ENCODE results near the gene UPB1.

Gene UPB1

DNA sequence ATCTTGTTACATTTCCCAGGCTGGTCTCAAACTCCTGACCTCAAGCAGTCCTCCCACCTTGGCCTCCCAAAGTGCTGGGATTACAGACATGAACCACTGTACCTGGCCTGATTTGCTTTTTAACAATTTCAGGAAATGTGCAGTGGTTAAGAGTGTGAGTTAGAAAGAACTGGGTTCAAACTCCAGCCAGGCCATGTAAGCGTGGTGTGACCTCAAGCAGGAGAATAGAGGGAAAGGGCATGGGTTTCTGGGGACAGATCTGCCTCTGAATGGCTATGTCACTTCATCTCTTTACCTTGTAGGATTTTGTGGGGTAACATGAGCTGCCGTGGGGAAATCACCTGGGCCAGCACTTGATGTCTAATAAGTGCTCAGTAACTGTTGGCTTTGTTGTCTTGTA lies 69.9 kb downstream of the UPB1 start:
- no peak for DNase-seq (ENCODE audit: low spot score)

GRCh38 chr22:24566899-24567511 lies 71.9 kb downstream of the UPB1 start:
- no peak for DNase-seq (ENCODE audit: low spot score)

GRCh38 chr22:24567668-24568067 lies 72.5 kb downstream of the UPB1 start:
- no peak for DNase-seq (ENCODE audit: low spot score)

DNA sequence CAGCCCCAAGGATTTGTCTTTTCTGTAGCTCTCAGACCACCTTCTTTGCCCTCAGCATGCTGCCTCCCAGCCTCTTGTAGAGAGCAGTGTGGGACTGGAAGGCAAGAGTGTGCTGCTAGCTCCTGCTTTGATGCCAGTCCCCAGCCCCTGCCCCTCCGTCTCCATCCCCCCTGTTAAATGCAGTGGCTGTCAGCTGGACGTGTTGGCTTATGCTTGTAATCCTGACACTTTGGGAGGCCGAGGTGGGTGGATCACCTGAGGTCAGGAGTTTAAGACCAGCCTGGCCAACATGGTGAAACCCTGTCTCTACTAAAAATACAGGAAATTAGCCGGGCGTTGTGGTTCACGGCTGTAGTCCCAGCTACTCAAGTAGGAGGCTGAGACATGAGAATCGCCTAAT lies 76.1 kb downstream of the UPB1 start:
- DNase-seq (ENCODE audit: low spot score), result no peak

DNA sequence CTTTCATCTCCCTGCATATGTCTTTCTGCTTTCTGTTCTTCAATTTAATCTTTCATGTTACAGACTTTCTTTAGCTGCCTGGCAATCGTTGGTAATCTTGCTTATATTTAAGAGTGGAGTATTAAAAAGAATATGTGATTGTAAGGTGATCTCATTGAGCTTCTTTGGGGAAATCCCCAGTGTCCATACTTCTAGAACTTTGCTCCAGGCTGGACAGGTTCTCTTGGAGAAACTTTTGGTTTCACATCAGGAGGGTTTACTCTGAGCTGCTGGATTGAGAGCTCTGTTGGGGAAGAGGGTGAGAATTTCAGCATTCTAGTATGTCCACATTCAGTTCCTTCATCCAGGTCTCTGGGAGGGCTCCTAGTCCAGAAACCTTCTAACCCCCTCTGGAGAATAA lies 81.6 kb downstream of the UPB1 start:
- no peak for DNase-seq (ENCODE audit: low spot score)
